ENCODE data around the gene INTS2.
"Not testable (repeated sequence)": the region's sequence is repeated elsewhere in the genome, so short reads cannot be mapped to it uniquely, and the experiment has no call there.

INTS2 gene

GRCh38 chr17:61903251-61903650, 24.5 kb downstream of the INTS2 start:
- Mint-ChIP-seq H3K4me1 (no peaks in the 10 kb centered on the region), H3K36me3 (ENCODE audit: low read depth) (peaks cover 61% of the 10 kb centered on the region), H3K4me3 (no peak overlapping the region), H3K9me3 (no peaks in the 10 kb centered on the region), H3K27me3 (ENCODE audit: low read depth, poor library complexity) (no peaks in the 10 kb centered on the region), H3K27ac (no peak overlapping the region)
- TF ChIP-seq CTCF (IDR thresholded peaks at IDR 0.05), result no peak
- no peak for DNase-seq

- no peak for TF ChIP-seq CTCF (IDR thresholded peaks at IDR 0.05)
- peaks cover 44% of the 10 kb centered on the region for H3K36me3 Mint-ChIP-seq (ENCODE audit: low read depth)
- DNase-seq, result no peak
- H3K9me3 Mint-ChIP-seq, result no peaks in the 10 kb centered on the region
- no peak overlapping the region for H3K4me3 Mint-ChIP-seq
- no peaks in the 10 kb centered on the region for H3K4me1 Mint-ChIP-seq
- no peaks in the 10 kb centered on the region for H3K27me3 Mint-ChIP-seq (ENCODE audit: low read depth, poor library complexity)
- H3K27ac Mint-ChIP-seq, result no peak overlapping the region
Observed at GRCh38 chr17:61897548-61898180, 30.1 kb downstream of the INTS2 start.

- Mint-ChIP-seq H3K4me1 (no peaks in the 10 kb centered on the region), H3K27ac (peak overlapping the region; percentile 21), H3K4me3 (no peak overlapping the region), H3K36me3 (ENCODE audit: low read depth) (peaks cover 43% of the 10 kb centered on the region), H3K9me3 (no peaks in the 10 kb centered on the region), H3K27me3 (ENCODE audit: low read depth, poor library complexity) (no peaks in the 10 kb centered on the region)
- TF ChIP-seq CTCF (IDR thresholded peaks at IDR 0.05), result no peak
- no peak for DNase-seq
Observed at GRCh38 chr17:61895391-61895790, 32.4 kb downstream of the INTS2 start.

- H3K4me3 Mint-ChIP-seq; H3K9me3 Mint-ChIP-seq; H3K4me1 Mint-ChIP-seq; DNase-seq; H3K27me3 Mint-ChIP-seq (ENCODE audit: low read depth, poor library complexity); H3K27ac Mint-ChIP-seq: not testable (repeated sequence)
- peaks cover 34% of the 10 kb centered on the region for H3K36me3 Mint-ChIP-seq (ENCODE audit: low read depth)
Observed at GRCh38 chr17:61894310-61894709, 33.5 kb downstream of the INTS2 start.

- H3K27ac Mint-ChIP-seq; H3K27me3 Mint-ChIP-seq (ENCODE audit: low read depth, poor library complexity); DNase-seq; H3K4me1 Mint-ChIP-seq; H3K4me3 Mint-ChIP-seq; H3K9me3 Mint-ChIP-seq: not testable (repeated sequence)
- H3K36me3 Mint-ChIP-seq (ENCODE audit: low read depth), result peaks cover 47% of the 10 kb centered on the region
Observed at GRCh38 chr17:61887733-61888132, 40.0 kb downstream of the INTS2 start.

GRCh38 chr17:61885865-61886264, 41.9 kb downstream of the INTS2 start:
- not testable (repeated sequence) for H3K27me3 Mint-ChIP-seq (ENCODE audit: low read depth, poor library complexity); H3K4me1 Mint-ChIP-seq; H3K9me3 Mint-ChIP-seq; H3K4me3 Mint-ChIP-seq; DNase-seq; H3K27ac Mint-ChIP-seq
- peaks cover 45% of the 10 kb centered on the region for H3K36me3 Mint-ChIP-seq (ENCODE audit: low read depth)

- Mint-ChIP-seq H3K27me3 (ENCODE audit: low read depth, poor library complexity) (no peaks in the 10 kb centered on the region), H3K4me1 (no peaks in the 10 kb centered on the region), H3K4me3 (no peak overlapping the region), H3K9me3 (no peaks in the 10 kb centered on the region), H3K36me3 (ENCODE audit: low read depth) (peaks cover 45% of the 10 kb centered on the region), H3K27ac (no peak overlapping the region)
- DNase-seq, result no peak
- no peak for TF ChIP-seq CTCF (IDR thresholded peaks at IDR 0.05)
Observed at GRCh38 chr17:61884864-61885263, 42.9 kb downstream of the INTS2 start.
